IMR-90 (cell line): Measurements from ENCODE around the gene ATP6V1E1. TPM values are rescaled to one million over a fixed set of nuclear protein-coding genes. Genes with fewer than 3 reads are reported as not detected.

Source experiments
- ATAC-seq: fragments of 200-7000 bp; cut with Tn5 transposase; 2 replicates; pipeline ENCODE4 v1.9.1; 2020; ENCODE audit warnings: low read depth, mild to moderate bottlenecking, moderate library complexity
- BruUV-seq: library from RNA; stranded (reverse); fragments of 400-500 nt; replicated peaks from 2 replicates; lab custom pipeline; 2021; lab: Mats Ljungman, UMichigan
- CTCF ChIA-PET: fragments of 300-600 bp; formaldehyde crosslinking; extraction: SDS; loops from one replicate; lab custom pipeline; 2021; ENCODE audit warnings: antibody characterized with exemption; lab: Yijun Ruan, JAX
- POLR2A ChIA-PET: fragments of 300-600 bp; sonication (Branson Sonifier 250); formaldehyde crosslinking; loops from one replicate; lab custom pipeline; 2022; ENCODE audit warnings: antibody characterized with exemption; ENCODE audit not compliant: unreplicated experiment; lab: Charles Lee
- DNase-seq: peaks from one replicate; pipeline ENCODE4 v3.0.0; 2013
- H2AFZ ChIP-seq: replicated peaks from 2 replicates; pipeline ENCODE3; 2013; ENCODE audit warnings: low read length, mild to moderate bottlenecking; ENCODE audit not compliant: poor library complexity
- H2AK5ac ChIP-seq: 2 replicates; pipeline ENCODE4 v1.6.1; 2013; ENCODE audit warnings: low read depth, low read length, inconsistent platforms
- H2AK9ac ChIP-seq: replicated peaks from 2 replicates; pipeline ENCODE3; 2013; ENCODE audit warnings: mild to moderate bottlenecking, low read depth, low read length, moderate library complexity; ENCODE audit not compliant: poor library complexity
- H2BK120ac ChIP-seq: 2 replicates; pipeline ENCODE4 v1.6.1; 2013; ENCODE audit warnings: low read depth, low read length, inconsistent platforms
- H2BK15ac ChIP-seq: 3 replicates; pipeline ENCODE4 v1.6.1; 2013; ENCODE audit warnings: low read depth, low read length, inconsistent platforms
- H2BK20ac ChIP-seq: 2 replicates; pipeline ENCODE4 v1.6.1; 2013; ENCODE audit warnings: low read depth, mild to moderate bottlenecking, inconsistent platforms, low read length, moderate library complexity
- H2BK5ac ChIP-seq: 2 replicates; pipeline ENCODE4 v1.6.1; 2013; ENCODE audit warnings: mild to moderate bottlenecking, low read depth, low read length, inconsistent platforms; ENCODE audit not compliant: poor library complexity, severe bottlenecking
- H3K14ac ChIP-seq: replicated peaks from 2 replicates; pipeline ENCODE4 v1.6.1; 2013; ENCODE audit warnings: low read depth, low read length, inconsistent platforms
- H3K18ac ChIP-seq: 2 replicates; pipeline ENCODE4 v1.6.1; 2013; ENCODE audit warnings: low read depth, low read length, control low read depth
- H3K23ac ChIP-seq: 2 replicates; pipeline ENCODE4 v1.6.1; 2013; ENCODE audit warnings: low read depth, low read length, inconsistent platforms
- H3K27ac ChIP-seq: 2 replicates; pipeline ENCODE4 v1.5.1; 2013; ENCODE audit warnings: mild to moderate bottlenecking, control low read depth, low read length; ENCODE audit not compliant: insufficient read depth
- H3K27me3 ChIP-seq: 2 replicates; pipeline ENCODE4 v1.6.1; 2013; ENCODE audit warnings: low read length; ENCODE audit not compliant: control insufficient read depth, insufficient read depth
- H3K36me3 ChIP-seq: 2 replicates; pipeline ENCODE4 v1.6.1; 2013; ENCODE audit warnings: low read length, mixed read lengths; ENCODE audit not compliant: control insufficient read depth, insufficient read depth
- H3K4ac ChIP-seq: 2 replicates; pipeline ENCODE4 v1.6.1; 2013; ENCODE audit warnings: low read depth, low read length, inconsistent platforms
- H3K4me1 ChIP-seq: 2 replicates; pipeline ENCODE4 v1.6.1; 2013; ENCODE audit warnings: low read length, mixed read lengths; ENCODE audit not compliant: control insufficient read depth, insufficient read depth
- H3K4me2 ChIP-seq: 2 replicates; pipeline ENCODE4 v1.6.1; 2013; ENCODE audit warnings: low read depth, mild to moderate bottlenecking, control low read depth, low read length, moderate library complexity
- H3K4me3 ChIP-seq: 2 replicates; pipeline ENCODE4 v1.5.1; 2013; ENCODE audit warnings: low read depth, mild to moderate bottlenecking, control low read depth, low read length, moderate library complexity; ENCODE audit not compliant: insufficient read depth
- H3K56ac ChIP-seq: 2 replicates; pipeline ENCODE4 v1.6.1; 2013; ENCODE audit warnings: low read length, inconsistent platforms; ENCODE audit not compliant: insufficient read depth; ENCODE audit errors: extremely low read depth
- H3K79me1 ChIP-seq, 2 experiments: 2 replicates each; pipeline ENCODE4 v1.6.1; 2013; ENCODE audit warnings: low read length in 2 of 2, inconsistent platforms in 1 of 2, low read depth in 1 of 2
- H3K9ac ChIP-seq: 2 replicates; pipeline ENCODE4 v1.6.1; 2013; ENCODE audit warnings: low read depth, low read length, control low read depth
- H3K9me1 ChIP-seq: 2 replicates; pipeline ENCODE4 v1.6.1; 2013; ENCODE audit warnings: low read length, inconsistent platforms; ENCODE audit not compliant: insufficient read depth
- H3K9me3 ChIP-seq: 2 replicates; pipeline ENCODE4 v1.6.1; 2013; ENCODE audit warnings: low read length; ENCODE audit not compliant: control insufficient read depth, insufficient read depth
- H4K20me1 ChIP-seq: 2 replicates; pipeline ENCODE4 v1.6.1; 2013; ENCODE audit warnings: low read length, inconsistent platforms; ENCODE audit not compliant: insufficient read depth
- H4K5ac ChIP-seq: 2 replicates; pipeline ENCODE4 v1.6.1; 2013; ENCODE audit warnings: mild to moderate bottlenecking, low read depth, low read length, control low read depth
- H4K8ac ChIP-seq, 2 experiments: 2 replicates each; pipeline ENCODE4 v1.6.1; 2013; ENCODE audit warnings: low read depth in 2 of 2, low read length in 2 of 2, control low read depth in 1 of 2, inconsistent platforms in 1 of 2
- H4K91ac ChIP-seq: 2 replicates; pipeline ENCODE4 v1.6.1; 2013; ENCODE audit warnings: low read depth, low read length, inconsistent platforms; ENCODE audit not compliant: insufficient read depth
- CEBPB ChIP-seq: IDR thresholded peaks from 2 replicates; pipeline ENCODE4 v1.6.1; 2012; ENCODE audit warnings: low read depth, low read length, improper control_type of control experiment
- NFE2L2 ChIP-seq: fragments of 150-350 bp; IDR thresholded peaks from 2 replicates; pipeline ENCODE4 v1.6.1; 2016; ENCODE audit warnings: low read depth, mild to moderate bottlenecking, low read length
- POLR2A ChIP-seq: IDR thresholded peaks from 2 replicates; pipeline ENCODE4 v1.6.1; 2012; ENCODE audit warnings: mild to moderate bottlenecking, low read depth, low read length
- RAD21 ChIP-seq: IDR thresholded peaks from 2 replicates; pipeline ENCODE4 v1.6.1; 2012; ENCODE audit warnings: low read length, improper control_type of control experiment
- WGBS, 2 experiments: methylation state at CpG; one replicate each; pipeline versions ENCODE4 v1.1.5 to v1.1.7; 2013; ENCODE audit warnings: missing lambda C conversion rate in 2 of 2; ENCODE audit not compliant: insufficient read length in 1 of 2; ENCODE audit errors: extremely low coverage in 2 of 2; 5-methylcytosine and 5-hydroxymethylcytosine counted together
- dilution Hi-C: fragments of 300-500 bp; cut with HindIII; formaldehyde crosslinking; loops from one replicate; pipeline ENCODE4 v1.14.3; 2018; ENCODE audit warnings: low sequenced_read_pairs; ENCODE audit not compliant: unreplicated experiment
- in situ Hi-C: fragments of 300-500 bp; cut with MboI; formaldehyde crosslinking; loops from 3 replicates; pipeline ENCODE4 v1.14.3; 2019; ENCODE audit warnings: low sequenced_read_pairs, inconsistent platforms, mixed read lengths
- intact Hi-C: fragments of 100-400 bp; cut with micrococcal nuclease; formaldehyde crosslinking; loops from 2 replicates; pipeline ENCODE4 v1.10.0; 2022
- polyA plus RNA-seq, 3 experiments: library from polyadenylated mRNA; depleted of rRNA; stranded (reverse); fragments of >200 nt; gene quantifications; 2 replicates each; pipeline ENCODE4 v1.2.3, GENCODE V29; 2012; ENCODE audit warnings: low replicate concordance in 1 of 3
- total RNA-seq: library from RNA; depleted of rRNA; stranded (reverse); fragments of >200 nt; gene quantifications from 2 replicates; pipeline ENCODE4 v1.2.3, GENCODE V29; 2012

ATP6V1E1 gene
- total and polyA plus RNA-seq, 2 of the 4 experiments (the other 2 are of a cell fraction): 144 to 148 TPM

DNA sequence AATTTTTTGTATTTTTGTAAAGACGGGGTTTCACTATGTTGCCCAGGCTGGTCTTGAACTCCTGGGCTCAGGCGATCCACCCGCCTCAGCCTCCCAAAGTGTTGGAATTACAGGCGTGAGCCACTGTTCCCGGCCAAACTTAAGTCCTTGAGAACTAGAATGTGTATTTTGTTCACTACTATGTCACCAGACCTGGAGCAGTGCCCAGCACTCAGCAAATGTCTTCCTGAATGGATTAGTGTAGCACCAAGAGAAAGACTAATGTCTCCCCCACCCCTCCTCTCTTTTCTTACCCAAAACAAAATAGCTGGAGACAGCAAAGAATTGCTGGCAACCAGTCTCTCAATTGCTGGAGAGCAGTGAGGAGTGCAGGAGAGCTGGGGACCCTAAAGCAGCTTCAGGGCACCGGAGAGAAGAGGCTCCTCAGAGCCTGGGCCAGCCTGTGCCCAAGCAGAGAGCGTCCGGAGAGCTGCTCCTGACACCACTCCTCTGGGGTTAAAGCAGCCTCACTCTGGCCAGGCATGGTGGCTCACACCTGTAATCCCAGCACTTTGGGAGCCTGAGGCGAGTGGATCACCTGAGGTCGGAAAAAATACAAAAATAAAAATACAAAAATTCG is 50.3 kb downstream of the ATP6V1E1 start:
- no peak overlapping the region for H2BK20ac ChIP-seq
- H2AK5ac ChIP-seq: no peak overlapping the region
- no peak for TF ChIP-seq RAD21
- TF ChIP-seq CEBPB: no peak
- no peak for TF ChIP-seq POLR2A
- no peak for TF ChIP-seq NFE2L2
- no peak overlapping the region for H3K18ac ChIP-seq
- H3K4ac ChIP-seq: no peak overlapping the region
- H3K23ac ChIP-seq: no peak overlapping the region
- no peak overlapping the region for H3K27ac ChIP-seq
- H3K4me3 ChIP-seq: no peak overlapping the region
- no peaks in the 10 kb centered on the region; the same call in 1 of the 2 replicates for H3K9me1 ChIP-seq
- ChIA-PET CTCF (interaction anchor here (0.7 kb wide), 1 partner anchor 20 kb away, joined by 3 read pairs; no protein-coding TSS in a partner anchor), POLR2A (no interaction called here)
- peak; percentile 50 for ATAC-seq
- no peak overlapping the region for H2AK9ac ChIP-seq
- H3K79me1 ChIP-seq: no peaks in the 10 kb centered on the region
- H3K36me3 ChIP-seq: no peaks in the 10 kb centered on the region
- intact Hi-C loops (loop anchor here (10.0 kb wide), 1 partner anchor 137 kb away; no protein-coding TSS in a partner anchor), in situ Hi-C loops (no loop called here), dilution Hi-C loops (no loop called here)
- H3K4me1 ChIP-seq: 0 out of 2 replicates have a peak, but pooled peaks cover 2% of the 10 kb centered on the region
- H3K9me3 ChIP-seq: no peaks in the 10 kb centered on the region
- no peak overlapping the region for H2BK120ac ChIP-seq
- H2BK5ac ChIP-seq: no peak overlapping the region
- H4K91ac ChIP-seq: no peak overlapping the region
- no peaks in the 10 kb centered on the region for H3K27me3 ChIP-seq
- no peak overlapping the region for H4K8ac ChIP-seq
- no peak overlapping the region for H2BK15ac ChIP-seq
- peak overlapping the region; percentile 33 for H2AFZ ChIP-seq
- no peak overlapping the region for H3K9ac ChIP-seq
- no peaks in the 10 kb centered on the region for H4K20me1 ChIP-seq
- H4K5ac ChIP-seq: no peak overlapping the region
- peak; percentile 36 for DNase-seq
- H3K4me2 ChIP-seq: no peak overlapping the region
- no peak overlapping the region for H3K14ac ChIP-seq
- BruUV-seq: no TSS peak
- H3K56ac ChIP-seq: no peak overlapping the region
- WGBS, 2 experiments: 33% methylated on average over 2 of the region's 11 CpGs; no CpG with 5 or more reads in 1 of the 2 experiments
